ENCODE data around the gene BCDIN3D. TPM values are rescaled to one million over a fixed set of nuclear protein-coding genes. Genes with fewer than 3 reads are reported as not detected.

The BCDIN3D gene
- total and polyA plus RNA-seq, 11 donors, result 1.6 to 3.9 (median 2.3) TPM

DNA sequence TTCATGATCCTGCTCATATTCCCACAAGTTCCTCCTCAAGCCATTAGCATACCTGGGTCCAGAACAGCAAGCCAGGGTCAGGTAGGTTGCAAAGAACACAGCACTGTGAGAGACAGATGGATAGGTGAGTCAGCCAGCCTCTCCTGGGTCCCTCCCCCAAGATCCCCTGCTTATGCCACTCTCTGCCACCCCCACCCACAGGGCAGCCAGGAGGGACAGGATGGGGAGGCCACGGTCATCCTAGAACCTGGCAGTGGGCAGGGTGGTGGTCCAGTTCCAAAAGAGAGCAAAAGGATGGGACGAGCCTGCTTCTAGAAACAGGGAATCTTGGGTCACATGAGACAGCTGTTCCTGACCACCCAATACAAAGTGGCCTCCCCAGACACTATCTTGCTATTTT, 48.1 kb upstream of the BCDIN3D start:
- intact Hi-C loops (cut with DNase I), result no loop called here

DNA sequence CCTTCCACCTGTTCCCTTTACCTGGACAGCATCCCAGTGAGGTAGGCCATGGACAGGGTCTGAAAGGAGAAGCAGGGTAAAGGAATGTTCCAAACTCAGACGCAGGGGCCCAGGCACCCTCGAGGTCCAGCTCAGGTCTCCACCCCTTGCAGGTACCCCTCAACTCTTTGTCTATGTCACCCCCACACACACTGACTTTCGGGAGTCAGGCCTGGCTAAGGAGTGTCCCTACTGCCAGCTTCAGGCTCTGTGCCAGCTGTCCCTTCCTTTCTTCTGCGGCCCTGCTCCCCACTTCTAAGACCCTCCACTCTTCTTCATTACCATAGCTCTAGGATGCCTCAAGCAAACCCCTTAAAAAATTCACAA, 47.2 kb upstream of the BCDIN3D start:
- TF ChIP-seq, protein P1, sequence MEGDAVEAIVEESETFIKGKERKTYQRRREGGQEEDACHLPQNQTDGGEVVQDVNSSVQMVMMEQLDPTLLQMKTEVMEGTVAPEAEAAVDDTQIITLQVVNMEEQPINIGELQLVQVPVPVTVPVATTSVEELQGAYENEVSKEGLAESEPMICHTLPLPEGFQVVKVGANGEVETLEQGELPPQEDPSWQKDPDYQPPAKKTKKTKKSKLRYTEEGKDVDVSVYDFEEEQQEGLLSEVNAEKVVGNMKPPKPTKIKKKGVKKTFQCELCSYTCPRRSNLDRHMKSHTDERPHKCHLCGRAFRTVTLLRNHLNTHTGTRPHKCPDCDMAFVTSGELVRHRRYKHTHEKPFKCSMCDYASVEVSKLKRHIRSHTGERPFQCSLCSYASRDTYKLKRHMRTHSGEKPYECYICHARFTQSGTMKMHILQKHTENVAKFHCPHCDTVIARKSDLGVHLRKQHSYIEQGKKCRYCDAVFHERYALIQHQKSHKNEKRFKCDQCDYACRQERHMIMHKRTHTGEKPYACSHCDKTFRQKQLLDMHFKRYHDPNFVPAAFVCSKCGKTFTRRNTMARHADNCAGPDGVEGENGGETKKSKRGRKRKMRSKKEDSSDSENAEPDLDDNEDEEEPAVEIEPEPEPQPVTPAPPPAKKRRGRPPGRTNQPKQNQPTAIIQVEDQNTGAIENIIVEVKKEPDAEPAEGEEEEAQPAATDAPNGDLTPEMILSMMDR (IDR thresholded peaks at IDR 0.05), result no peak
- no peak for TF ChIP-seq POLR2A (IDR thresholded peaks at IDR 0.05)
- Histone ChIP-seq H3K36me3 (no peaks in the 10 kb centered on the region), H3K9me3 (no peaks in the 10 kb centered on the region), H3K4me1 (no peaks in the 10 kb centered on the region), H3K4me3 (no peak overlapping the region), H3K27me3 (peaks cover 0 to 9% (median 0%) of the 10 kb centered on the region in 9 donors), H3K27ac (no peak overlapping the region)
- intact Hi-C loops (cut with DNase I), result no loop called here
- 74 to 87% (median 82%) methylated on average over 4 of the region's 4 CpGs for WGBS, 4 donors
- DNase-seq (peak in 1 of 5 donors; percentile 3), ATAC-seq (no peak)

More for the DNA sequence above, 48.1 kb upstream of the BCDIN3D start:
- H3K36me3 ChIP-seq, result no peaks in the 10 kb centered on the region
- H3K4me3 ChIP-seq, result no peak overlapping the region
- ATAC-seq (no peak), DNase-seq (no peak)
- H3K4me1 ChIP-seq, result no peaks in the 10 kb centered on the region
- H3K9me3 ChIP-seq, result no peaks in the 10 kb centered on the region
- H3K27me3 ChIP-seq, result peaks cover 0 to 4% (median 0%) of the 10 kb centered on the region in 9 donors
- no peak overlapping the region for H3K27ac ChIP-seq
- TF ChIP-seq, protein P1 (IDR thresholded peaks at IDR 0.05), result no peak
- TF ChIP-seq POLR2A (IDR thresholded peaks at IDR 0.05), result no peak
- 71 to 80% (median 75%) methylated on average over 2 of the region's 2 CpGs for WGBS, 4 donors

DNA sequence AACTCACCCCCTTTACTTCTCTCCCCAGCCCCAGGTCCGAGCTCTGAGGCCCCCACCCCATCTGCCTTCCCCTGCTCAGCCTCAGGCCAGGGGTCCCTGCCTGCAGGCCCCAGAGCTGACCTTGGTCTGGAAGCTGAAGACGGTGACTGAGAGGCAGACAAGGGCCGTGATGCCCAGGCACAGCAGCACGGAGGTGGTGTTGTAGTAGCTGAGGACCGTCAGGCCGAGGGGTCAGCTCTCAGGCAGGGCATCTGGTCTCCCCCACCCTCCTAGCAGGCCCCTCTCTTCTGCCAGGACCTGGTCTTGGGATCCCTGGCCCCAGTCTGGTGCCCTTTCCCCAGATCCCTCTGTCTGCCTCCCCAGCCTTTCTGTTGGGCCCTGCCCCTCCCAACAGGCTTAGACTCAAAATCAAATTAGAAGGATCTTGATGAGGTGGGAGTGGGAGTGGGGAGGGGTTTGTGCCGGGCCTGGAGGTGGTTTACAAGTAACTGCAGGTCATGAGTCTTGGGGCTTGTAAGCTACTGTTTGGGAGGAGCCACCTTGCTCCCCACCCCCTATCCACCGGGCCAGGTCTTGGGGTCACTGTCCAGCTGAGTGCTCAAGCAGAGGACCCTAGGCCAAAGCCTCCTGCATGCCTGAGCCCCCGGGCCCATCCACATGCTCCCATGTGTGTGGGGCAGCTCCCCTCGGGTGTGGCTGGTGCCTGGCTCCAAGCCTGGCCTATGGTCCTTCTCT, 46.6 kb upstream of the BCDIN3D start:
- Histone ChIP-seq H3K4me3 (no peak overlapping the region), H3K27me3 (peaks cover 0 to 14% (median 0%) of the 10 kb centered on the region in 9 donors)

DNA sequence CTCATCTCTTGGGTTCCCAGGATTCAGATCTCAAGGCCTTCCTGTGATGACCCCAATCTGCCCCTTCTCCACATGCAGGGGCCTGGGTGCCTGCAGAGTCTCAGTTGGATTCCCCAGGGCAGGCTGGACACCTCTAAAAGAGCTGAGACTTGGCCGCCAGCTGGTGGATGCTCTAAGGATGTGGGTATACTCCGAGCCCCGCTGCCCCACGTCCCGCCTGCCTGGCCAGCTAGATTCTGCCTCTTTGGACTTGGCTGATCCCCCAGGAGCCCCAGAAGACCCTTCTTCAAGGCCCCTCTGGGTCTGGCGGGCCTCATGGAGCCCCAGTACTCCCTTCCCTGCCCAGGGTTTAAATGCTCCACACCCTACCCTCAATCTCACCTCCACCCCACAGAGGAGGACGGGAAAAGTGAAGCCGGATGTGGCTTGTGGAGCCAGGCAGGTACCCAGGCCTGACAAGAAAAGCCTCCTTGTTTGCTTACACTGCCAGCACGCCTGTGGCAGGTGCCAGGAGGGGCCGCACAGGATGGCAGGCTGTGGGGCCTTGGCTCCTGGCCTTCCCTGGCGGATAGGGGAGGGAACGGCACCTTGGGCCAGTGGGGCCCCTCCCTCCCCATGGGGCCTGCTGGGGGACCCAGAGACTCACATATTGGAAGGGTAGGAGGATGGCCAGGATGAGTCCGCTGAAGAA, 45.7 kb upstream of the BCDIN3D start:
- H3K36me3 ChIP-seq, result no peaks in the 10 kb centered on the region
- no peaks in the 10 kb centered on the region for H3K4me1 ChIP-seq
- WGBS, 4 donors, result 95 to 97% (median 96%) methylated on average over 12 to 13 of the region's 13 CpGs
- H3K4me3 ChIP-seq, result no peak overlapping the region
- DNase-seq (peak in 2 of 5 donors; percentile 5 to 43), ATAC-seq (no peak)
- H3K27me3 ChIP-seq, result peaks cover 0 to 18% (median 0%) of the 10 kb centered on the region in 9 donors
- intact Hi-C loops (cut with DNase I), result no loop called here
- H3K9me3 ChIP-seq, result no peaks in the 10 kb centered on the region
- H3K27ac ChIP-seq, result no peak overlapping the region
- TF ChIP-seq, protein P1 (IDR thresholded peaks at IDR 0.05), result no peak
- TF ChIP-seq POLR2A (IDR thresholded peaks at IDR 0.05), result no peak

More for the DNA sequence above, 46.6 kb upstream of the BCDIN3D start:
- WGBS, 4 donors, result 86 to 96% (median 89%) methylated on average over 8 to 10 of the region's 10 CpGs
- intact Hi-C loops (cut with DNase I), result no loop called here
- no peak overlapping the region for H3K27ac ChIP-seq
- DNase-seq (peak in 1 of 5 donors; percentile 5), ATAC-seq (no peak)
- no peaks in the 10 kb centered on the region for H3K4me1 ChIP-seq
- H3K9me3 ChIP-seq, result no peaks in the 10 kb centered on the region
- H3K36me3 ChIP-seq, result no peaks in the 10 kb centered on the region
- TF ChIP-seq, protein P1 (IDR thresholded peaks at IDR 0.05), result no peak
- no peak for TF ChIP-seq POLR2A (IDR thresholded peaks at IDR 0.05)

All from heart left ventricle (tissue), 16 donors.